Heart left ventricle (tissue), 16 donors: Measurements from ENCODE around the gene SLFN13. TPM values are rescaled to one million over a fixed set of nuclear protein-coding genes. Genes with fewer than 3 reads are reported as not detected.

Source experiments
- ATAC-seq, 4 donors: fragments of 200-7000 bp; cut with Tn5 transposase; one replicate each; pipeline ENCODE4 v1.9.1; 2020 to 2022; ENCODE audit warnings: moderate library complexity in 4 of 4, mild to moderate bottlenecking in 3 of 4, moderate number of reproducible peaks in 1 of 4
- DNase-seq, 5 donors: peaks; one replicate each; pipeline ENCODE4 v3.0.0-alpha.2; 2020
- H3K27ac ChIP-seq, 12 donors: fragments of 200-600 bp; sonication (generic) in 4 of 12; one replicate each; pipeline versions ENCODE4 v1.5.0 to v1.8.0; 2016 to 2022; ENCODE audit warnings: mild to moderate bottlenecking in 2 of 12
- H3K27me3 ChIP-seq, 9 donors: fragments of 200-600 bp; sonication (generic) in 2 of 9; one replicate each; pipeline versions ENCODE4 v1.5.1 to v1.8.0; 2016 to 2022; ENCODE audit warnings: mild to moderate bottlenecking in 3 of 9
- H3K36me3 ChIP-seq, 9 donors: fragments of 200-600 bp; sonication (generic) in 2 of 9; one replicate each; pipeline versions ENCODE4 v1.5.0 to v1.8.0; 2018 to 2022; ENCODE audit warnings: mild to moderate bottlenecking in 2 of 9
- H3K4me1 ChIP-seq, 12 donors: fragments of 200-600 bp; sonication (generic) in 4 of 12; one replicate each; pipeline versions ENCODE4 v1.5.0 to v1.8.0; 2016 to 2022; ENCODE audit warnings: mild to moderate bottlenecking in 3 of 12
- H3K4me3 ChIP-seq, 12 donors: fragments of 200-600 bp; sonication (generic) in 4 of 12; one replicate each; pipeline versions ENCODE4 v1.5.0 to v1.8.0; 2017 to 2022; ENCODE audit warnings: mild to moderate bottlenecking in 9 of 12, moderate library complexity in 4 of 12
- H3K9me3 ChIP-seq, 12 donors: fragments of 200-600 bp; sonication (generic) in 4 of 12; one replicate each; pipeline versions ENCODE4 v1.5.0 to v1.8.0; 2016 to 2022; ENCODE audit warnings: mild to moderate bottlenecking in 1 of 12
- CTCF ChIP-seq, 12 donors: fragments of 200-600 bp; sonication (generic) in 4 of 12; IDR thresholded peaks; one replicate each; pipeline versions ENCODE4 v1.5.0 to v1.8.0; 2018 to 2022; ENCODE audit warnings: antibody characterized with exemption in 12 of 12, mild to moderate bottlenecking in 5 of 12
- POLR2A ChIP-seq, 2 donors: fragments of 450-650 bp; IDR thresholded peaks; one replicate each; pipeline ENCODE4 v1.6.1; 2017; ENCODE audit warnings: antibody characterized with exemption in 2 of 2, mild to moderate bottlenecking in 2 of 2, moderate library complexity in 2 of 2
- WGBS, 4 donors: extraction: QIAGEN DNeasy Blood & Tissue Kit in 2 of 4; methylation state at CpG; one replicate each; pipeline versions ENCODE4 v1.1.5 to v1.1.7; 2013 to 2018; 5-methylcytosine and 5-hydroxymethylcytosine counted together
- intact Hi-C, 10 donors: fragments of 100-400 bp; cut with DNase I; formaldehyde crosslinking; loops; one replicate each; pipeline versions ENCODE4 v1.11.1 to v1.14.2; 2022
- polyA plus RNA-seq, 2 donors: library from polyadenylated mRNA; stranded (reverse); fragments of 200-250 nt; gene quantifications; one replicate each; pipeline ENCODE4 v1.2.3, GENCODE V29; 2013
- total RNA-seq, 9 donors: library from RNA; depleted of rRNA in 2 of 9; stranded (reverse); fragments of >200 nt in 2 of 9; fragmentation: NEBNext Ultra II Directional in 3 of 9; extraction: Animal tissue kit (Norgen Biotek cat#: 25700) in 3 of 9; gene quantifications; one replicate each; pipeline versions ENCODE4 v1.1.0 to v1.2.4, GENCODE V29; 2016 to 2023
- donor health status: ischemic (EF 13 %, LVEDD 7.1; RV severe dilation, severe dysfunction).
- donor health status: healthy with polysubstance abuse.
- donor health status: DM: no; HTN: yes; CAD: no.
- donor health status: DM: no; HTN: no; CAD: no.
- donor health status: ischemic (EF 25% LVEDD 6.9; RV normal size, moderate dysfunction).
- donor health status: ischemic (EF 25% LVEDD 5.7; RV mildly dilated, moderate dysfunction).
- donor health status: healthy.
- donor health status: DM: yes; HTN: yes; CAD: no.
- donor health status: ischemic (EF 35%, LVEDD 5.7; RV mildly dilated, moderate dysfunction).
- donor health status: nonischemic (EF 11% LVEDD 7.7; RV severe dilation, severe dysfunction).
- donor health status: DM: yes; HTN: yes; CAD: no.
- donor health status: PGD.
- donor health status: ischemic (EF 29% LVEDD 5.4; RV normal size, mild dysfunction).
- donor health status: nonischemic (EF 23%, LVEDD 6.1; RV moderate dilation, normal function).

The SLFN13 gene
- total and polyA plus RNA-seq, 11 donors: 0.58 to 14.8 (median 4.1) TPM

- no peak overlapping the region for H3K27ac ChIP-seq
- H3K36me3 ChIP-seq: no peaks in the 10 kb centered on the region
- H3K27me3 ChIP-seq: no peaks in the 10 kb centered on the region
- no peak for TF ChIP-seq POLR2A (IDR thresholded peaks at IDR 0.05)
- TF ChIP-seq CTCF (IDR thresholded peaks at IDR 0.05): no peak
- intact Hi-C loops: no loop called here
- DNase-seq (no peak), ATAC-seq (no peak)
- peaks cover 0 to 6% (median 0%) of the 10 kb centered on the region in 12 donors for H3K9me3 ChIP-seq
- 48 to 51% (median 50%) methylated on average over 2 of the region's 2 CpGs for WGBS, 4 donors
- H3K4me1 ChIP-seq: peaks cover 0 to 12% (median 0%) of the 10 kb centered on the region in 12 donors
- H3K4me3 ChIP-seq: no peak overlapping the region
Observed at GRCh38 chr17:35390663-35391062, 57.9 kb downstream of the SLFN13 start.

- Histone ChIP-seq H3K4me1 (peaks cover 0 to 12% (median 0%) of the 10 kb centered on the region in 12 donors), H3K9me3 (peaks cover 0 to 3% (median 0%) of the 10 kb centered on the region in 12 donors), H3K36me3 (no peaks in the 10 kb centered on the region), H3K27me3 (no peaks in the 10 kb centered on the region), H3K4me3 (no peak overlapping the region), H3K27ac (no peak overlapping the region)
- WGBS, 4 donors: 57 to 86% (median 81%) methylated on average over 2 of the region's 2 CpGs
- intact Hi-C loops: no loop called here
- DNase-seq (no peak), ATAC-seq (no peak)
- no peak for TF ChIP-seq POLR2A (IDR thresholded peaks at IDR 0.05)
- TF ChIP-seq CTCF (IDR thresholded peaks at IDR 0.05): no peak
Observed at GRCh38 chr17:35390156-35390555, 58.4 kb downstream of the SLFN13 start.

- DNase-seq (no peak), ATAC-seq (no peak)
- H3K9me3 ChIP-seq: peaks cover 0 to 12% (median 0%) of the 10 kb centered on the region in 12 donors
- H3K4me3 ChIP-seq: no peak overlapping the region
- TF ChIP-seq POLR2A (IDR thresholded peaks at IDR 0.05): no peak
- intact Hi-C loops: no loop called here
- H3K4me1 ChIP-seq: peaks cover 0 to 12% (median 0%) of the 10 kb centered on the region in 12 donors
- no peaks in the 10 kb centered on the region for H3K27me3 ChIP-seq
- no peaks in the 10 kb centered on the region for H3K36me3 ChIP-seq
- H3K27ac ChIP-seq: no peak overlapping the region
Observed at GRCh38 chr17:35387496-35387895, 61.1 kb downstream of the SLFN13 start.

Other genes with a start within 250 kb of the SLFN13 start
- 10 to 100 TPM; 12.4 to 41.4 (median 15.0) TPM for gene SLFN5, start 205.7 kb downstream of the SLFN13 start, total RNA-seq
- gene SLFN5, start 205.7 kb downstream of the SLFN13 start, polyA plus RNA-seq: 1 to 10 TPM; 3.0 to 3.8 TPM
- 10 to 100 TPM; 15.3 to 46.0 (median 17.5) TPM for gene SLFN11, start 75.1 kb downstream of the SLFN13 start, total RNA-seq
- gene SLFN11, start 75.1 kb downstream of the SLFN13 start, polyA plus RNA-seq: 1 to 10 TPM; 6.4 to 7.8 TPM
- 10 to 100 TPM in 1 of 9 donors, 1 to 10 TPM in 8; 3.3 to 10.0 (median 4.5) TPM for gene SLFN12, start 16.3 kb downstream of the SLFN13 start, total RNA-seq
- 1 to 10 TPM; 1.7 to 2.8 TPM for gene SLFN12, start 16.3 kb downstream of the SLFN13 start, polyA plus RNA-seq
- gene SLFN12L, start 88.9 kb upstream of the SLFN13 start, total RNA-seq: 1 to 10 TPM in 4 of 9 donors, under 1 TPM in 5; 0.25 to 7.3 (median 0.60) TPM
- gene SLFN12L, start 88.9 kb upstream of the SLFN13 start, polyA plus RNA-seq: under 1 TPM; 0.14 to 0.69 TPM
- gene SLFN14, start 112.1 kb upstream of the SLFN13 start, total RNA-seq: under 1 TPM in 1 of 9 donors, not detected in 8; 0.31 TPM
- gene SLFN14, start 112.1 kb upstream of the SLFN13 start, polyA plus RNA-seq: not detected
- gene PEX12, start 129.8 kb upstream of the SLFN13 start, total RNA-seq: 10 to 100 TPM in 2 of 9 donors, 1 to 10 TPM in 7; 6.6 to 10.8 (median 8.8) TPM
- 1 to 10 TPM; 2.6 to 5.3 TPM for gene PEX12, start 129.8 kb upstream of the SLFN13 start, polyA plus RNA-seq
- 100 to 1,000 TPM in 7 of 9 donors, 10 to 100 TPM in 2; 67.1 to 166 (median 123) TPM for gene AP2B1, start 138.6 kb upstream of the SLFN13 start, total RNA-seq
- gene AP2B1, start 138.6 kb upstream of the SLFN13 start, polyA plus RNA-seq: 10 to 100 TPM; 25.0 to 66.0 TPM